Pulmonary artery endothelial cell (primary cell): ENCODE results near the gene VWF. TPM values are rescaled to one million over a fixed set of nuclear protein-coding genes. Genes with fewer than 3 reads are reported as not detected.

ENCODE experiments used
- DNase-seq: peaks from one replicate; pipeline ENCODE4 v3.0.0-alpha.2; 2011; ENCODE audit warnings: low read depth, low spot score
- total RNA-seq: library from RNA; depleted of rRNA; stranded (reverse); fragments of >200 nt; gene quantifications from 2 replicates; pipeline ENCODE4 v1.2.3, GENCODE V29; 2014

The VWF gene
- total RNA-seq, 1 donor from 2014 or later = 577 TPM

GRCh38 chr12:6059860-6060565 is 64.5 kb downstream of the VWF start:
- DNase-seq = no peak

- DNase-seq = no peak
Measured at GRCh38 chr12:6059221-6059620, 65.2 kb downstream of the VWF start.

GRCh38 chr12:6058481-6059161 is 65.8 kb downstream of the VWF start:
- DNase-seq = no peak

- DNase-seq = no peak
Measured at GRCh38 chr12:6057700-6058099, 66.8 kb downstream of the VWF start.

GRCh38 chr12:6056406-6057240 is 67.8 kb downstream of the VWF start:
- no peak for DNase-seq

- DNase-seq = no peak
Measured at GRCh38 chr12:6053541-6053940, 70.9 kb downstream of the VWF start.

GRCh38 chr12:6052940-6053329 is 71.5 kb downstream of the VWF start:
- DNase-seq = no peak

GRCh38 chr12:6052206-6052939 is 72.1 kb downstream of the VWF start:
- no peak for DNase-seq

- no peak for DNase-seq
Measured at GRCh38 chr12:6049992-6050391, 74.5 kb downstream of the VWF start.

- no peak for DNase-seq
Measured at GRCh38 chr12:6049587-6049986, 74.9 kb downstream of the VWF start.

- DNase-seq = no peak
Measured at GRCh38 chr12:6047249-6048237, 76.9 kb downstream of the VWF start.

- DNase-seq = no peak
Measured at GRCh38 chr12:6046511-6047180, 77.8 kb downstream of the VWF start.

GRCh38 chr12:6045438-6045837 is 79.0 kb downstream of the VWF start:
- no peak for DNase-seq

GRCh38 chr12:6044082-6044481 is 80.4 kb downstream of the VWF start:
- no peak for DNase-seq

GRCh38 chr12:6042446-6042845 is 82.0 kb downstream of the VWF start:
- no peak for DNase-seq

GRCh38 chr12:6041891-6042290 is 82.6 kb downstream of the VWF start:
- no peak for DNase-seq

- no peak for DNase-seq
Measured at GRCh38 chr12:6040815-6041214, 83.7 kb downstream of the VWF start.

GRCh38 chr12:6039894-6040601 is 84.4 kb downstream of the VWF start:
- no peak for DNase-seq

- DNase-seq = no peak
Measured at GRCh38 chr12:6038160-6038559, 86.3 kb downstream of the VWF start.
